ENCODE results near the gene MAGI3. TPM values are rescaled to one million over a fixed set of nuclear protein-coding genes. Genes with fewer than 3 reads are reported as not detected.
"Not testable (repeated sequence)": the region's sequence is repeated elsewhere in the genome, so short reads cannot be mapped to it uniquely, and the experiment has no call there.

MAGI3 gene
- polyA plus RNA-seq, 1 donor, result 27.0 TPM

DNA sequence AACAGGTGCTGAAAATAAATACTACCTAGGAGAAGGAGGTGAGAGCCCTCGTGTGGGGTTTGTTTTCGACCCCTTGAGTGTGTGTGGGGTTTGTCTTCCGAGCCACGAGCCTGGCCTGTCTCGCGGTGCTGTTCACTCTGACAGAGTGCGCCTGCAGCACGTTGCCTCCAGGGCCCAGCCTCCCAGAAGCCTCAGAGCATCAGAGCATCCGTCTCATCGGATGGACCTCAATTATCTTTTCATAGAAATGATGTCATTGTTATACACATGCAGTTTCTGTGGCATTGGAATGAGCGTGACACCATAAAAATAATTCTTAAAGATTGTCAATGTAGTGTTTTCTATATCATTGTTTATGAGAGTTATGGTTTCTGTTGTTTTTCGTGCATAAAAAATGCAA, 119.5 kb downstream of the MAGI3 start:
- H3K36me3 ChIP-seq (ENCODE audit: control insufficient read depth, insufficient read depth, low read length); DNase-seq; H3K27me3 ChIP-seq (ENCODE audit: control insufficient read depth, insufficient read depth, low read length); H3K9me3 ChIP-seq (ENCODE audit: control insufficient read depth, low read depth, low read length); H3K4me1 ChIP-seq (ENCODE audit: control insufficient read depth, insufficient read depth, low read length); H3K27ac ChIP-seq (ENCODE audit: low read length); H3K4me3 ChIP-seq (ENCODE audit: low read length): not testable (repeated sequence)
- WGBS (ENCODE audit: insufficient coverage, low lambda C conversion rate), result no CpG with 5 or more reads among the region's 12 CpGs

- Histone ChIP-seq H3K4me3 (ENCODE audit: low read length) (no peak overlapping the region), H3K27me3 (ENCODE audit: control insufficient read depth, insufficient read depth, low read length) (no peaks in the 10 kb centered on the region), H3K4me1 (ENCODE audit: control insufficient read depth, insufficient read depth, low read length) (no peaks in the 10 kb centered on the region), H3K27ac (ENCODE audit: low read length) (no peak overlapping the region), H3K9me3 (ENCODE audit: control insufficient read depth, low read depth, low read length) (peaks cover 5% of the 10 kb centered on the region), H3K36me3 (ENCODE audit: control insufficient read depth, insufficient read depth, low read length) (no peaks in the 10 kb centered on the region)
- WGBS (ENCODE audit: insufficient coverage, low lambda C conversion rate), result 100% methylated on average over 1 of the region's 2 CpGs
- no peak for DNase-seq
These were observed 121.0 kb downstream of the MAGI3 start for GRCh38 chr1:113511269-113511668.

- H3K4me3 ChIP-seq (ENCODE audit: low read length), result no peak overlapping the region
- H3K36me3 ChIP-seq (ENCODE audit: control insufficient read depth, insufficient read depth, low read length), result no peaks in the 10 kb centered on the region
- no peaks in the 10 kb centered on the region for H3K27me3 ChIP-seq (ENCODE audit: control insufficient read depth, insufficient read depth, low read length)
- H3K27ac ChIP-seq (ENCODE audit: low read length), result no peak overlapping the region
- no CpG with 5 or more reads among the region's 1 CpG for WGBS (ENCODE audit: insufficient coverage, low lambda C conversion rate)
- no peak for DNase-seq
- H3K9me3 ChIP-seq (ENCODE audit: control insufficient read depth, low read depth, low read length), result peaks cover 5% of the 10 kb centered on the region
- no peaks in the 10 kb centered on the region for H3K4me1 ChIP-seq (ENCODE audit: control insufficient read depth, insufficient read depth, low read length)
These were observed 125.2 kb downstream of the MAGI3 start for GRCh38 chr1:113515498-113515897.

DNA sequence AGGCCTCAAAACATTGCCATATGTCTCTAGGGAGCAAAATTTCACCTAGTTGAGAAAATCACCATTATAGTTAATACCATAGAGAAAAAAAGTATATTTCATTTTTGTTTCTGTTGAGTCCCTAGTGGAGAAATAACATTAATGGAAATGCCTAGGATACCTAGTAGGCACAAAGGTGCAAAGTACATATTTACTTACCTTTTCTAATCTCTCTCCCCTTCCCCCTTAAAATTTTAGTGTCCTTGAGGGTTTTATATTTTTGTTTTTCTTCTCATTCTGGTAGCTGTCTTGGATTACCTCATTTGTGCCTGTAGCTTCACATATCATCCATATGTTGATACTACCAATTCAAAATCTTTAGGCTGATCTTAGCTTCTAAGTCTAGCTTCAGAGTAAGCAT, 127.0 kb downstream of the MAGI3 start:
- DNase-seq, result no peak
- Histone ChIP-seq H3K27ac (ENCODE audit: low read length) (no peak overlapping the region), H3K36me3 (ENCODE audit: control insufficient read depth, insufficient read depth, low read length) (no peaks in the 10 kb centered on the region), H3K27me3 (ENCODE audit: control insufficient read depth, insufficient read depth, low read length) (no peaks in the 10 kb centered on the region), H3K4me3 (ENCODE audit: low read length) (no peak overlapping the region), H3K4me1 (ENCODE audit: control insufficient read depth, insufficient read depth, low read length) (no peaks in the 10 kb centered on the region), H3K9me3 (ENCODE audit: control insufficient read depth, low read depth, low read length) (peaks cover under 1% of the 10 kb centered on the region)

GRCh38 chr1:113517983-113518382, 127.7 kb downstream of the MAGI3 start:
- Histone ChIP-seq H3K36me3 (ENCODE audit: control insufficient read depth, insufficient read depth, low read length) (no peaks in the 10 kb centered on the region), H3K9me3 (ENCODE audit: control insufficient read depth, low read depth, low read length) (peaks cover 7% of the 10 kb centered on the region), H3K4me3 (ENCODE audit: low read length) (no peak overlapping the region), H3K27me3 (ENCODE audit: control insufficient read depth, insufficient read depth, low read length) (no peaks in the 10 kb centered on the region), H3K27ac (ENCODE audit: low read length) (no peak overlapping the region), H3K4me1 (ENCODE audit: control insufficient read depth, insufficient read depth, low read length) (no peaks in the 10 kb centered on the region)
- no peak for DNase-seq

DNA sequence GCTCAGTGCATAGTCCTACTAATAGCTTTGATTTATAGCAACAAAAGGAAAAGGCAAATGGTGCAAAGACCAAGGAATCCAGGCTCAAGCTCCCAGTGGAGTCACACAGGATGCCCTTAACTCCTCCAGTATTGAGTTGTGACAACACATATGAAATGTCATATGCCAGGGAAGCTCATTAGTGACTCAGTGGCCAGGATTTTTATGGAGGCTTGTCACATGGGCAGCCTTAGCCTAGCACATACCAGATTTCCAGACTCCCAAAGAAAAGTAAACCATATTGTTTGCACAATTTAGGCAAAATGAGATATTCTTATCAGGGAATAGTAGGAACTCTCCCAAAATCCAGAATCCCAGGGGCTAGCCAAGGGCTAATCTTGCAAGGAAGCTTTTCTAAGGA, 129.2 kb downstream of the MAGI3 start:
- Histone ChIP-seq H3K4me1 (ENCODE audit: control insufficient read depth, insufficient read depth, low read length) (no peaks in the 10 kb centered on the region), H3K27me3 (ENCODE audit: control insufficient read depth, insufficient read depth, low read length) (no peaks in the 10 kb centered on the region), H3K36me3 (ENCODE audit: control insufficient read depth, insufficient read depth, low read length) (peaks cover 3% of the 10 kb centered on the region), H3K4me3 (ENCODE audit: low read length) (no peak overlapping the region), H3K27ac (ENCODE audit: low read length) (no peak overlapping the region), H3K9me3 (ENCODE audit: control insufficient read depth, low read depth, low read length) (peaks cover 13% of the 10 kb centered on the region)
- peak; percentile 17 to 40 for DNase-seq

DNA sequence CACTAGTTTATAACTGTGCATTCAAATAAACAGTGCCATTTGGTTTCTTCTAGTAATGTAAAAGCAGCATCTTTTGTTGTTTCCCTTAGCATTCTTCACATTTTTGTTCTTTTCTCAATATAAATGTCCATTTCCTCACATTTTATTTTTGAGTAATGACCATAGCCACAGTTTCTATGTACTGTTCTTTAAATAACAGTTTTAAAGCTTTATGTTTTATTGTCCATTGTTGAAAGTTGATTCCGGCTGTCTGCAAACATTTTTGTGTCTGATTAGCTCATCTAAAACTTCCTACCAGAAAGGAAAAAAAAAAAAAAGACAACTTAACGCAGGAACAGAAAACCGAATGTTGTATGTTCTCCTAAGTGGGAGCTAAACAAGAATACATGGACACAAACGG, 139.7 kb downstream of the MAGI3 start:
- no CpG with 5 or more reads among the region's 4 CpGs for WGBS (ENCODE audit: insufficient coverage, low lambda C conversion rate)
- Histone ChIP-seq H3K27me3 (ENCODE audit: control insufficient read depth, insufficient read depth, low read length) (no peaks in the 10 kb centered on the region), H3K4me3 (ENCODE audit: low read length) (no peak overlapping the region), H3K9me3 (ENCODE audit: control insufficient read depth, low read depth, low read length) (peaks cover 7% of the 10 kb centered on the region), H3K27ac (ENCODE audit: low read length) (no peak overlapping the region), H3K4me1 (ENCODE audit: control insufficient read depth, insufficient read depth, low read length) (no peaks in the 10 kb centered on the region), H3K36me3 (ENCODE audit: control insufficient read depth, insufficient read depth, low read length) (no peaks in the 10 kb centered on the region)
- no peak for DNase-seq

DNA sequence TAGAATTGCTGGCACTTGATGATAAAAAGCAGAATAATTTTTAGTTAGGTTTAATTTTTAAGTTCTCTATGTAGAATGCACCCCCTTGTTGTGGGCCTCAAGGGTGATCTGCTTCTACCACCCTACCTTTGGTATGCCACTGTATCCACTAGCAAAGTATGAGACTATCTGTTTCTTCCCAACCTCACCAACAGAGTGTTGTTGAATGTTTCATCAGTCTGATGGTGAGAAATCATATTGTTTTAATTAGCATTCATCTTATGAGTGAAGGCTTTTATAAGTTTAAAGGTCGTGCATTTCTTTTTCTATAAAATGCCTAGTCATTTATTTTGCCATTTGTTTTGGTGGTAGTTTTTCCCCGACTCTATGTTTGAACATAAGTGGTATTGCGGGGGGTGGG, 141.0 kb downstream of the MAGI3 start:
- H3K4me3 ChIP-seq (ENCODE audit: low read length), result no peak overlapping the region
- H3K27ac ChIP-seq (ENCODE audit: low read length), result no peak overlapping the region
- peaks cover 7% of the 10 kb centered on the region for H3K9me3 ChIP-seq (ENCODE audit: control insufficient read depth, low read depth, low read length)
- no peaks in the 10 kb centered on the region for H3K4me1 ChIP-seq (ENCODE audit: control insufficient read depth, insufficient read depth, low read length)
- H3K27me3 ChIP-seq (ENCODE audit: control insufficient read depth, insufficient read depth, low read length), result no peaks in the 10 kb centered on the region
- H3K36me3 ChIP-seq (ENCODE audit: control insufficient read depth, insufficient read depth, low read length), result no peaks in the 10 kb centered on the region
- DNase-seq, result no peak
- no CpG with 5 or more reads among the region's 3 CpGs for WGBS (ENCODE audit: insufficient coverage, low lambda C conversion rate)

DNA sequence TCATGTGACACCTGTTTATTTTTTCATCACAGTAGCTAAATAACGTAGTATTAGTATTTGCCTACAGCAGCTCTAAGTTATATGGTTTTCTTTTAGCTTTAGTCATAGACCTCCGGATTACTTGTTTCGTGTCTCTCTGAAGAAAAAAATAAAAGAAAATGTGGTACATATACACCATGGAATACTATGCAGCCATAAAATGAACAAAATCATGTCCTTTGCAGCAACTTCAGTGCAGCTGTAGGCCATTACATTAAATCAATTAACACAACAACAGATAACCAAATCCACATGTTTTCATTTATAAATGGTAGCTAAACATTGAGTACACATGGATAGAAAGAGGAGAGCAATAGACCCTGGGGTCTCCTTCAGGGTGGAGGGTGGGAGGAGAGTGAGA, 142.7 kb downstream of the MAGI3 start:
- Histone ChIP-seq H3K27me3 (ENCODE audit: control insufficient read depth, insufficient read depth, low read length) (no peaks in the 10 kb centered on the region), H3K4me3 (ENCODE audit: low read length) (no peak overlapping the region), H3K9me3 (ENCODE audit: control insufficient read depth, low read depth, low read length) (peaks cover 5% of the 10 kb centered on the region), H3K4me1 (ENCODE audit: control insufficient read depth, insufficient read depth, low read length) (no peaks in the 10 kb centered on the region), H3K36me3 (ENCODE audit: control insufficient read depth, insufficient read depth, low read length) (no peaks in the 10 kb centered on the region), H3K27ac (ENCODE audit: low read length) (no peak overlapping the region)
- DNase-seq, result no peak
- WGBS (ENCODE audit: insufficient coverage, low lambda C conversion rate), result 93% methylated on average over 3 of the region's 3 CpGs

- Histone ChIP-seq H3K4me1 (ENCODE audit: control insufficient read depth, insufficient read depth, low read length) (no peaks in the 10 kb centered on the region), H3K9me3 (ENCODE audit: control insufficient read depth, low read depth, low read length) (no peaks in the 10 kb centered on the region), H3K27ac (ENCODE audit: low read length) (no peak overlapping the region), H3K27me3 (ENCODE audit: control insufficient read depth, insufficient read depth, low read length) (no peaks in the 10 kb centered on the region), H3K4me3 (ENCODE audit: low read length) (no peak overlapping the region), H3K36me3 (ENCODE audit: control insufficient read depth, insufficient read depth, low read length) (no peaks in the 10 kb centered on the region)
- WGBS (ENCODE audit: insufficient coverage, low lambda C conversion rate), result 75% methylated on average over 2 of the region's 4 CpGs
- DNase-seq, result no peak
These were observed 144.0 kb downstream of the MAGI3 start for GRCh38 chr1:113534130-113534817.

- 80% methylated on average over 1 of the region's 1 CpG for WGBS (ENCODE audit: insufficient coverage, low lambda C conversion rate)
- Histone ChIP-seq H3K27ac (ENCODE audit: low read length) (no peak overlapping the region), H3K27me3 (ENCODE audit: control insufficient read depth, insufficient read depth, low read length) (no peaks in the 10 kb centered on the region)
These were observed 144.6 kb downstream of the MAGI3 start for GRCh38 chr1:113534875-113535274.

More at GRCh38 chr1:113534875-113535274, 144.6 kb downstream of the MAGI3 start:
- no peak for DNase-seq
- no peak overlapping the region for H3K4me3 ChIP-seq (ENCODE audit: low read length)
- H3K4me1 ChIP-seq (ENCODE audit: control insufficient read depth, insufficient read depth, low read length), result peaks cover under 1% of the 10 kb centered on the region
- H3K36me3 ChIP-seq (ENCODE audit: control insufficient read depth, insufficient read depth, low read length), result no peaks in the 10 kb centered on the region
- H3K9me3 ChIP-seq (ENCODE audit: control insufficient read depth, low read depth, low read length), result no peaks in the 10 kb centered on the region
